WTC11 (cell line): ENCODE measurements around the gene EHBP1.

Experiments
- ATF1 ChIP-seq: sonication (generic); formaldehyde crosslinking; IDR thresholded peaks from 2 replicates; pipeline ENCODE4 v1.8.1; 2023; ENCODE audit warnings: mild to moderate bottlenecking, moderate library complexity, missing genetic modification reagents
- CBFB ChIP-seq: sonication (generic); formaldehyde crosslinking; IDR thresholded peaks from 2 replicates; pipeline ENCODE4 v1.8.1; 2022; ENCODE audit warnings: mild to moderate bottlenecking, low read depth, missing genetic modification reagents
- ETV6 ChIP-seq: sonication (generic); formaldehyde crosslinking; IDR thresholded peaks from 2 replicates; pipeline ENCODE4 v1.8.1; 2022; ENCODE audit warnings: mild to moderate bottlenecking, missing genetic modification reagents
- NR2C2 ChIP-seq: sonication (generic); formaldehyde crosslinking; IDR thresholded peaks from 2 replicates; pipeline ENCODE4 v1.8.0; 2022; ENCODE audit warnings: mild to moderate bottlenecking, missing genetic modification reagents
- SP1 ChIP-seq: sonication (generic); formaldehyde crosslinking; conservative IDR thresholded peaks from 2 replicates; pipeline ENCODE4 v1.8.1; 2022; ENCODE audit warnings: missing genetic modification reagents
- TF ChIP-seq, protein P1 (sequence below): fragments of 200-600 bp; IDR thresholded peaks from 2 replicates; pipeline ENCODE4 v1.8.0; 2022; ENCODE audit warnings: antibody characterized with exemption
- TF ChIP-seq, protein P2 (sequence below): sonication (generic); formaldehyde crosslinking; IDR thresholded peaks from 2 replicates; pipeline ENCODE4 v1.8.0; 2022; ENCODE audit warnings: mild to moderate bottlenecking, missing genetic modification reagents
- TF ChIP-seq, protein P3 (sequence below): sonication (generic); formaldehyde crosslinking; IDR thresholded peaks from 2 replicates; pipeline ENCODE4 v1.8.1; 2023; ENCODE audit warnings: mild to moderate bottlenecking, moderate library complexity, missing genetic modification reagents

DNA sequence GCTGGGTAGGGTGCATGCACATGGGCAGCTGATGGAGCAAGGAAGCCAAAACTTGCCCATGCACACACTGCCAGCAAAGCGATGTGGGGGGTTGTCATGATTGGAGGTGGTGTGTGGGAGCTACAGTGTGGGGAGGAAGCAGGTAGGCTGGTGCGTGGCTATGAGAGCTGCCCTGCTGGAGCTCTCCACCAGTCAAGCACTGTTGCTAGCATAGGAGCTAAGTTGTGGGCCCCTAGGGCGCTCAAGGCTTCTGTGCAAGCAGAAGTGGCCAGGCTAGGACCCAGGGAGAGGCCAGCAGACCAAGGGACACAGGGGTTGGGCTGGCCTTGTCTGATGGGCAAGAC lies 20.2 kb downstream of the EHBP1 start:
- TF ChIP-seq ATF1 (CRISPR knock-in tag), result no peak
- TF ChIP-seq, protein P1, sequence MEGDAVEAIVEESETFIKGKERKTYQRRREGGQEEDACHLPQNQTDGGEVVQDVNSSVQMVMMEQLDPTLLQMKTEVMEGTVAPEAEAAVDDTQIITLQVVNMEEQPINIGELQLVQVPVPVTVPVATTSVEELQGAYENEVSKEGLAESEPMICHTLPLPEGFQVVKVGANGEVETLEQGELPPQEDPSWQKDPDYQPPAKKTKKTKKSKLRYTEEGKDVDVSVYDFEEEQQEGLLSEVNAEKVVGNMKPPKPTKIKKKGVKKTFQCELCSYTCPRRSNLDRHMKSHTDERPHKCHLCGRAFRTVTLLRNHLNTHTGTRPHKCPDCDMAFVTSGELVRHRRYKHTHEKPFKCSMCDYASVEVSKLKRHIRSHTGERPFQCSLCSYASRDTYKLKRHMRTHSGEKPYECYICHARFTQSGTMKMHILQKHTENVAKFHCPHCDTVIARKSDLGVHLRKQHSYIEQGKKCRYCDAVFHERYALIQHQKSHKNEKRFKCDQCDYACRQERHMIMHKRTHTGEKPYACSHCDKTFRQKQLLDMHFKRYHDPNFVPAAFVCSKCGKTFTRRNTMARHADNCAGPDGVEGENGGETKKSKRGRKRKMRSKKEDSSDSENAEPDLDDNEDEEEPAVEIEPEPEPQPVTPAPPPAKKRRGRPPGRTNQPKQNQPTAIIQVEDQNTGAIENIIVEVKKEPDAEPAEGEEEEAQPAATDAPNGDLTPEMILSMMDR, result no peak
- TF ChIP-seq, protein P2, sequence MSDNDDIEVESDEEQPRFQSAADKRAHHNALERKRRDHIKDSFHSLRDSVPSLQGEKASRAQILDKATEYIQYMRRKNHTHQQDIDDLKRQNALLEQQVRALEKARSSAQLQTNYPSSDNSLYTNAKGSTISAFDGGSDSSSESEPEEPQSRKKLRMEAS, result no peak
- no peak for TF ChIP-seq ETV6 (CRISPR knock-in tag)
- TF ChIP-seq NR2C2 (CRISPR knock-in tag), result no peak
- TF ChIP-seq SP1 (CRISPR knock-in tag), result no peak
- TF ChIP-seq, protein P3, sequence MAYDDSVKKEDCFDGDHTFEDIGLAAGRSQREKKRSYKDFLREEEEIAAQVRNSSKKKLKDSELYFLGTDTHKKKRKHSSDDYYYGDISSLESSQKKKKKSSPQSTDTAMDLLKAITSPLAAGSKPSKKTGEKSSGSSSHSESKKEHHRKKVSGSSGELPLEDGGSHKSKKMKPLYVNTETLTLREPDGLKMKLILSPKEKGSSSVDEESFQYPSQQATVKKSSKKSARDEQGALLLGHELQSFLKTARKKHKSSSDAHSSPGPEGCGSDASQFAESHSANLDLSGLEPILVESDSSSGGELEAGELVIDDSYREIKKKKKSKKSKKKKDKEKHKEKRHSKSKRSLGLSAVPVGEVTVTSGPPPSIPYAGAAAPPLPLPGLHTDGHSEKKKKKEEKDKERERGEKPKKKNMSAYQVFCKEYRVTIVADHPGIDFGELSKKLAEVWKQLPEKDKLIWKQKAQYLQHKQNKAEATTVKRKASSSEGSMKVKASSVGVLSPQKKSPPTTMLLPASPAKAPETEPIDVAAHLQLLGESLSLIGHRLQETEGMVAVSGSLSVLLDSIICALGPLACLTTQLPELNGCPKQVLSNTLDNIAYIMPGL, result no peak
- no peak for TF ChIP-seq CBFB (CRISPR knock-in tag)
